HG03025 (cell line): Measurements from ENCODE around the gene EFNA2.
"Not testable (repeated sequence)": the region's sequence is repeated elsewhere in the genome, so short reads cannot be mapped to it uniquely, and the experiment has no call there.

Experiments
- ATAC-seq: cut with Tn5 transposase; IDR thresholded peaks from one replicate; pipeline ENCODE4 v1.9.1; 2021; ENCODE audit warnings: mild to moderate bottlenecking, moderate library complexity; ENCODE audit not compliant: unreplicated experiment, low FRiP score

The EFNA2 gene

DNA sequence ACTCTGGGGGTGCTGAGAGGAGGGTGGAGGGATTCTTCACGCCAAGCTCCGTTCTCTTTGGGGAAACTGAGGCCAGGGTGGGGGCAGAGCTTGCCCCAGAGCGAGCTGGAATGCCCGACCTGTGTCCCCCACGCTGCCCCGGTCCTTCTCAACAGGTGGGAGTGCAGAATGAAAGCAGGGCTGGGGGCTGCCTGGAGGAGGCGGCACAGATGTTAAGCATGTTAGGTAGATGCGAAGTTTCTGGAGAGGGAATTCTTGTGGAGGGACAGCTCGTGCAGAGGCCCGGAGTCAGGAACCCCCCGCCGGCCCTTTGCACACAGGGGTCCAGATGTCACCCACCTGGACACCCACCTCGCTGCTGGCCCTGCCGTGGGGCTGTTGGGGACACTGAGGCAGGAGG, 9.0 kb downstream of the EFNA2 start:
- no peak for ATAC-seq

- ATAC-seq: no peak
Measured at GRCh38 chr19:1295169-1296012, 9.7 kb downstream of the EFNA2 start.

- no peak for ATAC-seq
Measured at GRCh38 chr19:1296078-1296477, 10.4 kb downstream of the EFNA2 start.

- no peak for ATAC-seq
Measured at GRCh38 chr19:1296575-1297271, 11.1 kb downstream of the EFNA2 start.

DNA sequence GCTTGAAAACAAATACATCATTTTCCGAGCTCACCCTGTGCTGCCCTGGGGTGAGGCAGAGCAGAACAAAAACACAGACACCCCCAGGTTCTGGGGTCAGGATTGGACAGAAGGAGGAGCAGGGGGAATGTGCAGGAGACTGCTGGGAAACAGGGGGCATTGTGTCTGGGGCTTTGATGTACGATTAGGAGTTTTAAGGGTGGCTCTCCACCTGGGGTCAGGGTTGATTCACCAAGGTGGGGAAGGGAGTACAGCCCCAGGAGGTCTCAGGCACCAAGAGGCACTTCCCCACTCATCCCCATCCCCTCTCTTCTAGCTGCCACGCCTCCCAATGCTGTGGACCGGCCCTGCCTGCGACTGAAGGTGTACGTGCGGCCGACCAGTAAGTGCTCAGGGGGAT, 12.6 kb downstream of the EFNA2 start:
- ATAC-seq: no peak

DNA sequence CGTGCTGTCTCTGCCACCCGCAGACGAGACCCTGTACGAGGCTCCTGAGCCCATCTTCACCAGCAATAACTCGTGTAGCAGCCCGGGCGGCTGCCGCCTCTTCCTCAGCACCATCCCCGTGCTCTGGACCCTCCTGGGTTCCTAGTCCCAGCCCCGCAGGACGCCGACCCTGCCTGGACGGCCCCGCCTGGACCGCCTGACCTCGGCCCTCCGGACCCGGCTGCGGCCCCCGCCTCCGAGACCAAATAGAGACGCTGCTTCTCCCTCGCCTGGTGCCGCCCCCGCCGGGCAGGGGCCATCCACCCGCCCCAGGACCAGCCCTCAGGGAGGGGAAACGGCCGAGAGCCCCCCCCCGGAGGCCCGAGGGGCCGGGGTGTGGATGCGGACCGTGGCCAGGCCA, 14.1 kb downstream of the EFNA2 start:
- ATAC-seq: no peak

DNA sequence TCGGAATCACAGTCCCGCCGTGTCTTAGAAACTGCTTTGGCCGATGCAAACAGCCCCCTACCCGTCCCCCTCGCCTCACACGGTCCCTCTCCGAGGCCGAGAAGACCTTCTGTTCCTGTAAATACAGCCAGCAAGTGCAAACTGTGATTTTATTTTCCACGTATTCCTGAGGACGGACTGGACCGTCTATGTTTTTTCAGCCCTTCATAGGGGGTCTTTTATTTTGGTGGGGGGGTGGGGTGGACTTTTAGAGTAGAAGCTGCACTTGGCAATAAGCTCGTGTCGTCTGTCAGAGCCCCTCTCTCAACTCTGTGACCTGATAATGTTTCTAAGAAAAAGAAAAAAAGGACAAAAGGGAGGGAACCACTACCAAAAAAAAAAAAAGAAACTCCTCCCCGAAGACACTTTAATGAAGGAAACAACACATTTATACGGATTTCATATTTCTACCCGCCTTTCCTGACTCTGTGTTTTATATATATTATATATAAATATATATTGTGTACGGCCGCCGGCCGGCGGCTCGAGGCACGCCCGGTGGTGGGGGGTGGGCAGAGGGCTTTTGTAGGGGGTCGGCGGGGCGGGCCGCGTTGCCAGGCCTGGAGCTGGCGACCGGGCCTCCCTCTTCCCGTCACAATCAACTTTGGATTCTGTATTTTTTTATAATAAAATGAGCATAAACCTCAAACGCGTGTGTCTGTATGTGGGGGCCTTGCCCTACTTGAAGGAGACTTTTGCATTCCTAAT, 15.2 kb downstream of the EFNA2 start:
- no peak for ATAC-seq

- no peak for ATAC-seq
Measured at GRCh38 chr19:1302533-1303239, 17.0 kb downstream of the EFNA2 start.

DNA sequence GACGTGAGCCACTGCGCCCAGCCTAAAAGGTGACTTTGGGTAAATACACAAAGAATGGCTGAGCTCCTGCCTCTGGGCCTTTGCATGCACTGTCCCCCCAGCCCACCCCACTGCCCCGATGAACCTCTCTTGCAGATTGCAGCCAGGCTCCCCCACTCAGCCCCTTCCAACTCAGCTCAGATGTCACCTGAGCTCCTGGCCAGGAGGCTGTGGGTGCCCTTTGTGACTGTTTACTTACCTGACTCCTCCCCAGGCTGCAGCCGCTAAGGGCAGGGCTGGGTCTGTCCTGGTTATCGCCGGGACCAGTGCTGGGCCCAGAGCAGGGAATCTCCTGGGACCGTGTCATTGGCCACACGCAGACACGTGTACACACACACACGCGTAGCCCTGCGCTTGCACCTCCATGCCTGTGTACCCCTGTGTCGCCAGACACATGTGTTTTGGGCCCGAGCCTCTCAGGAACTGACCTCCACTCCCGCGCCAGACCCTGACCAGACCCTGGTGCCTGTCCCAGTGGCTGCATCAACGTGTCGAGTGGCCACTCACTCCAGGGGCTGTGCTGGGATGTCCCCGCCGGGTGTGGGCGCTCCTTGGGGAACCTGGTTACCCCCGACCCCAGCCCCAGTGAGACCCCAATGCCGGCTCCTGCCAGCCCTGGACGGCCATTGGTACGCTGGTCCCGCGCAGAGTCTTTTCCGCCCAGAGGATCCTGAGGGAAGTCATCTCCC, 18.7 kb downstream of the EFNA2 start:
- ATAC-seq: no peak

GRCh38 chr19:1305354-1305753, 19.7 kb downstream of the EFNA2 start:
- ATAC-seq: not testable (repeated sequence)

DNA sequence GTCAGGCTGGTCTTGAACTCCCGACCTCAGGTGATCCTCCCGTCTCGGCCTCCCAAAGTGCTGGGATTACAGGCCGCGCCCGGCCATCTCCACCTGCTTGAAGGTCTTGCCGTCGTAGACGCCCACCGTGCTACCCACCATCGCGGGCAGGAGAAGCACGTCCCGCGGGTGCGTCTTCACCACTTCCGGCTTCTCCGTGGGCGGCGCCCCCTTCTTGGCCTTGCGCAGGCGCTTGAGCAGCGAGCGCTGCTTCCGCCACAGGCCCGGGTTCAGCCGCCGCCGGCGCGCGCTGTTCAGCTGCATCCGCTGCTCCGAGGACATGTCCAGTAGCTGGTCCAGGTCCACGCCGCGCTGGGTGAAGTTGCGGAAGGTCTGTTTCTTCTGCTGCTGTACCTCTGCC, 21.6 kb downstream of the EFNA2 start:
- ATAC-seq: no peak

- ATAC-seq: no peak
Measured at GRCh38 chr19:1307755-1308303, 22.2 kb downstream of the EFNA2 start.

DNA sequence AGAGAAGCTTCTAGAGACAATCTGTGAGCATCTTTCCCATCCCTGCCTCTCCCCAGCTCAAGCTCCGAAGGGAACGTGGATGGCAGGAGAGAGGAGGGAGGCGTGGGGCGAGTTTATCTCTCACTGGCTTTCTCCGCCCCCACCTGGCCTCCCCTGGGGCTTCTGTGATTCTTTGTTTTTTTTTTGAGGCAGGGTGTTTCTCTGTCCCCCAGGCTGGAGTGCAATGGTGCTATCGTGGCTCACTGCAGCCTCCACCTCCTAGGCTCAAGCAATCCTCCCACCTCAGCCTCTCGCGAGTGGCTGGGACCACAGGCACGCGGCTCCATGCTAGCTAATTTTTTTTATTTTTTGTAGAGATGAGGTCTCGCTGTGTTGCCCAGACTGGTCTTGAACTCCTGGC, 23.0 kb downstream of the EFNA2 start:
- no peak for ATAC-seq

- ATAC-seq: no peak
Measured at GRCh38 chr19:1309977-1310852, 24.5 kb downstream of the EFNA2 start.

DNA sequence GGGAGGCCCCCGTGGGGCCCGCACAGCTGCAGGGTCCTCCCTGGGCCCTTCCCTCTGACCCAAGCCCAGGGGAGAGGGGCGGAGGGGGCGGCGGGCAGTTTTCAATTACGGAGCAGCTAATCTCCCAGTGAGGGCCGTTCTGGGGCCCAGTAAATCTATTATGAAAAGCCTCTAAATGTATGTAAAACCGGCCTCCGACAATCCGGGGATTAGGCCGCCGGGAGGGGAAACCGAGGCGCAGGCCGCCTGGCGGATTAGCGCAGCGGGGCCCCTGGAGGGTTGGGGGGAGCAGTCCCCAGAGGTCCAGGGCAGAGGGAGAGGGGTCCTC, 25.1 kb downstream of the EFNA2 start:
- no peak for ATAC-seq

DNA sequence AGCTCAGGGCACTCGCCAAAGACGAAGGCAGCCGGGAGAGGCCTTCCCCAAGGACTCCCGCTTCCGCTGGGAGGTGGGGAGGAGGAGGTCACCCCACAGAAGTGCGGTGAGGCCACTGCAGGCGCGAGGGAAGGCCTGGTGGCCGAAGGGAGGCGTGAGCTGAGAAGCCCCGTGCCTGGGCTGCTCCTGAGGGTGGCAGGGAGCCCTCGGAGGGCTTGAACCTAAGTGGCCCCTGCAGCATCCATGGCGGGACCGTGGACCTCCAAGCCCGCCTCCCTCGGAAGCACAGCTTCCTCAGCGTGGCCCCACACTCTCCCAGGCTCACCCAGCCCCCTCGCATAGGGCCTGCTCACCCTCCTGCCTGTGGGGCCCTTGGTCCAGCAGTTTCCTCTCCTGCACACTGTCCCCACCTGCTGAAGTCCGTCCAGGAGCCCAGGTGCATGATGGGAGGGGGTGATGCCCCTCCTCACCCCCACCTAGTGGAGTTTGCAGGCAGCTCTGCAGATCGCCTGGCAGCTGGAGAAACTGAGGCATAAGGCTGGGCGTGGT, 25.9 kb downstream of the EFNA2 start:
- no peak for ATAC-seq

DNA sequence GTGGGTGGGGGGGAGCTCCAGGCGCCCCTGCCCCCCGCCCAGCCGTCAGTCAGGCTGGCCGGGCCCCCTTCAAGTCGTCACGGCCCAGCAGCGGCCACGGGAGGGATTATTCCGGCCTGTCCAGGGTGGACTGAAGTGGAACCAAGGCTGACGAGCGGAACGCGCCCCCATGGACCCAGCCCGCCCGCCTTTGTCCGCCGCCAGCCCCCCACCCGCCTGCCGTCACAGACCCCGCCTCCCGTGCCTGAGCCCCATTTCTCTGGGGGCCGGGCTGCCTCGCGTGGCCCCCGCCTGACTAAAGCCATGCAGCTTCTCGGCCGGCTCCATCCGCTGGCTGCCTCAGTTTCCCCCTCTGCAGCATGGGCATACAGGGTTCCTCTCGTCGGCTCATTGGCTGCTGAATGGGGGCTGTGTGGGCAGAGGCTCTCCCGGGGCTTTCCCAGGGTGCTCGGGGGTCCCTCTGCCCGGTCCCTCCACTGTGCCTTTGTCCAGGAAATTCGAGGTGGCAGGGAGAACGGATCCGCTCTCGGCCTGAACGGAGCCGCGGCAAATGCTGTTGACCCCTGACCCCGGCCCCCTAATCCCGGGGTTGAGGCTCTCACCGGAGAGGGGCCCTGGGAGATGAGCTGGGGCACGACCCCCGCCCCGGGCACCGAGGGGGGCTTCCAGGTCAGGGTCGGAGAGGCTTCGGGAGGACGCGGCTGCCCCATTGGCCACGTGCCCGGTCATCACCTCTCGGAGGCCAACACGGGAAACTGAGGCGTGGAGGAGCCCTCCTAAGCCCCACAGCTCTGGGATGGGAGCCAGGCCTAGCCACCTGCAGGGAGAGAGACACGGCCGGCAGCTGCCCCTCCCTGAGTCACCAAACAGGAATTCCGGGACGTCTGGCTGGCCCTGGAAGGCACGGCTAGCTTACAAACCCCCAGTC, 27.4 kb downstream of the EFNA2 start:
- ATAC-seq: no peak
